ENCODE results near the gene PRRC2B.

- TF ChIP-seq CTCF (IDR thresholded peaks at IDR 0.05; ENCODE audit: low read depth, low read length) = no peak
- TF ChIP-seq EZH2phosphoT487 (IDR thresholded peaks at IDR 0.05; ENCODE audit: low read depth) = no peak
Measured at GRCh38 chr9:131521822-131522221, 127.9 kb downstream of the PRRC2B start.
